GM23338 (cell line): ENCODE measurements around the gene ARHGAP42. TPM values are rescaled to one million over a fixed set of nuclear protein-coding genes. Genes with fewer than 3 reads are reported as not detected.

Experiments used
- ATAC-seq: fragments of 200-7000 bp; cut with Tn5 transposase; 3 replicates; pipeline ENCODE4 v1.9.1; 2020
- DNase-seq: peaks from one replicate; pipeline ENCODE4 v3.0.0-alpha.2; 2015; ENCODE audit warnings: low spot score
- H2AFZ ChIP-seq: fragments of 200-600 bp; sonication (generic); 2 replicates; pipeline ENCODE4 v1.8.0; 2016; ENCODE audit warnings: antibody characterized with exemption, mild to moderate bottlenecking, moderate library complexity
- H3F3A ChIP-seq: fragments of 200-600 bp; sonication (generic); replicated peaks from 2 replicates; pipeline ENCODE4 v1.8.0; 2017; ENCODE audit warnings: antibody characterized with exemption, mixed run types, low read depth
- H3K27ac ChIP-seq: fragments of 200-600 bp; sonication (generic); 2 replicates; pipeline ENCODE4 v1.6.1; 2016; ENCODE audit warnings: low read depth
- H3K27me3 ChIP-seq: fragments of 200-600 bp; sonication (generic); 2 replicates; pipeline ENCODE4 v1.8.0; 2016; ENCODE audit warnings: mild to moderate bottlenecking, mixed run types, moderate library complexity; ENCODE audit not compliant: insufficient read depth
- H3K36me3 ChIP-seq: fragments of 200-600 bp; sonication (generic); 2 replicates; pipeline ENCODE4 v1.8.0; 2016; ENCODE audit warnings: mild to moderate bottlenecking; ENCODE audit not compliant: insufficient read depth
- H3K4me1 ChIP-seq: fragments of 200-600 bp; sonication (generic); 2 replicates; pipeline ENCODE4 v1.8.0; 2016; ENCODE audit warnings: mild to moderate bottlenecking, moderate library complexity; ENCODE audit not compliant: insufficient read depth
- H3K4me2 ChIP-seq: fragments of 200-600 bp; sonication (generic); 2 replicates; pipeline ENCODE4 v1.7.1; 2017; ENCODE audit warnings: mixed run types
- H3K4me3 ChIP-seq: fragments of 200-600 bp; sonication (generic); 2 replicates; pipeline ENCODE4 v1.6.1; 2016; ENCODE audit warnings: mixed run types
- H3K79me2 ChIP-seq: fragments of 200-600 bp; sonication (generic); replicated peaks from 2 replicates; pipeline ENCODE4 v1.8.0; 2017; ENCODE audit warnings: mild to moderate bottlenecking; ENCODE audit not compliant: insufficient read depth
- H3K9me2 ChIP-seq: fragments of 200-600 bp; sonication (generic); 2 replicates; pipeline ENCODE4 v1.8.0; 2017; ENCODE audit not compliant: insufficient read depth
- H4K20me1 ChIP-seq: fragments of 200-600 bp; sonication (generic); replicated peaks from 2 replicates; pipeline ENCODE4 v1.8.0; 2017; ENCODE audit warnings: mild to moderate bottlenecking; ENCODE audit not compliant: insufficient read depth
- H3K27ac Mint-ChIP-seq: 2 replicates; pipeline ENCODE4 v1.8.0; 2020; ENCODE audit warnings: inconsistent platforms, mild to moderate bottlenecking, moderate library complexity, mixed read lengths
- H3K27me3 Mint-ChIP-seq: 3 replicates; pipeline ENCODE4 v1.8.0; 2022; ENCODE audit warnings: low read depth, mild to moderate bottlenecking, moderate library complexity, mixed read lengths, inconsistent platforms; ENCODE audit not compliant: insufficient read depth, poor library complexity
- H3K36me3 Mint-ChIP-seq: 3 replicates; pipeline ENCODE4 v1.8.0; 2021; ENCODE audit warnings: low read depth, mild to moderate bottlenecking, inconsistent platforms, moderate library complexity, mixed read lengths
- H3K4me1 Mint-ChIP-seq: 3 replicates; pipeline ENCODE4 v1.8.0; 2020; ENCODE audit warnings: mild to moderate bottlenecking, inconsistent platforms, mixed read lengths
- H3K4me3 Mint-ChIP-seq: 3 replicates; pipeline ENCODE4 v1.8.0; 2021; ENCODE audit warnings: moderate library complexity, mild to moderate bottlenecking, inconsistent platforms, mixed read lengths
- H3K9me3 Mint-ChIP-seq: 3 replicates; pipeline ENCODE4 v1.8.0; 2020; ENCODE audit warnings: moderate library complexity, mild to moderate bottlenecking, inconsistent platforms, mixed read lengths
- CREB1 ChIP-seq: fragments of 250-450 bp; sonication (Bioruptor Pico); IDR thresholded peaks from 2 replicates; pipeline ENCODE4 v1.5.0; 2020; ENCODE audit warnings: low read depth, mild to moderate bottlenecking, moderate library complexity
- CTCF ChIP-seq, 2 experiments: fragments of 200-600 bp in 1 of 2; sonication (generic) in 1 of 2; conservative IDR thresholded peaks; 2 replicates each; pipeline versions ENCODE4 v1.5.1 to v1.6.1; 2016 to 2017; ENCODE audit warnings: antibody characterized with exemption in 2 of 2, low read depth in 2 of 2, mild to moderate bottlenecking in 2 of 2, moderate library complexity in 1 of 2
- ETS1 ChIP-seq: IDR thresholded peaks from 2 replicates; pipeline ENCODE4 v1.6.1; 2016; ENCODE audit warnings: antibody characterized with exemption
- JUNB ChIP-seq: IDR thresholded peaks from one replicate; pipeline ENCODE4 v1.6.1; 2016; ENCODE audit warnings: antibody characterized with exemption; ENCODE audit not compliant: unreplicated experiment
- POLR2AphosphoS5 ChIP-seq: IDR thresholded peaks from 2 replicates; pipeline ENCODE4 v1.6.1; 2016; ENCODE audit warnings: antibody characterized with exemption, low read depth
- REST ChIP-seq: IDR thresholded peaks from one replicate; pipeline ENCODE4 v1.6.1; 2018; ENCODE audit warnings: antibody characterized with exemption; ENCODE audit not compliant: unreplicated experiment
- STAT1 ChIP-seq: IDR thresholded peaks from one replicate; pipeline ENCODE4 v1.6.1; 2016; ENCODE audit warnings: antibody characterized with exemption; ENCODE audit not compliant: unreplicated experiment
- ZNF331 ChIP-seq: fragments of 250-450 bp; sonication (Bioruptor Pico); IDR thresholded peaks from 2 replicates; pipeline ENCODE4 v1.5.0; 2020; ENCODE audit warnings: low read depth, mild to moderate bottlenecking, moderate library complexity
- ZNF462 ChIP-seq: fragments of 250-450 bp; sonication (Bioruptor Pico); IDR thresholded peaks from 2 replicates; pipeline ENCODE4 v1.5.0; 2020; ENCODE audit warnings: mild to moderate bottlenecking, moderate library complexity
- polyA plus RNA-seq: library from polyadenylated mRNA; unstranded; fragments of >200 nt; fragmentation: Nextera tagmentation; extraction: Ambion mirVana; gene quantifications from 2 replicates; pipeline ENCODE4 v1.2.1, GENCODE V29; 2016
- total RNA-seq: library from RNA; depleted of rRNA; stranded (reverse); fragments of >200 nt; shearing (Covaris generic); gene quantifications from 2 replicates; pipeline ENCODE4 v1.2.3, GENCODE V29; 2014

The ARHGAP42 gene
- total and polyA plus RNA-seq, 2 experiments from 2014 or later = 23.7 to 35.7 TPM

- Histone ChIP-seq H3K27me3 (no peaks in the 10 kb centered on the region), H3K27ac (no peak overlapping the region), H3K4me1 (peaks cover 26% of the 10 kb centered on the region), H3K36me3 (no peaks in the 10 kb centered on the region), H3K4me2 (no peak overlapping the region), H3K9me2 (0 out of 2 replicates have a peak, but pooled peaks cover 4% of the 10 kb centered on the region), H2AFZ (no peak overlapping the region), H3F3A (no peaks in the 10 kb centered on the region), H3K4me3 (no peak overlapping the region), H3K79me2 (peaks cover 19% of the 10 kb centered on the region), H4K20me1 (no peaks in the 10 kb centered on the region)
- H3K27me3 Mint-ChIP-seq = peaks cover 2% of the 10 kb centered on the region
- DNase-seq (no peak), ATAC-seq (no peak)
- peak overlapping the region; percentile 79 for H3K27ac Mint-ChIP-seq
- no peak overlapping the region for H3K4me3 Mint-ChIP-seq
- peaks cover 10% of the 10 kb centered on the region; the same call in 1 of the 3 replicates for H3K36me3 Mint-ChIP-seq
- H3K4me1 Mint-ChIP-seq = peaks cover 29% of the 10 kb centered on the region
- no peaks in the 10 kb centered on the region; the same call in 2 of the 3 replicates for H3K9me3 Mint-ChIP-seq
- no peak for TF ChIP-seq STAT1
- TF ChIP-seq CTCF (conservative IDR thresholded peaks at IDR 0.05; ENCODE audit: low read depth in 2 of 2) = no peak
- no peak for TF ChIP-seq ETS1
- no peak for TF ChIP-seq CREB1 (CRISPR knock-in tag)
- no peak for TF ChIP-seq ZNF331 (CRISPR knock-in tag)
- TF ChIP-seq POLR2AphosphoS5 = no peak
- TF ChIP-seq JUNB = no peak
- TF ChIP-seq ZNF462 = no peak
- TF ChIP-seq REST = no peak
Observed at GRCh38 chr11:100794446-100794845, 107.4 kb downstream of the ARHGAP42 start.
